A673 (cell line): ENCODE data around the gene GRID1. TPM values are rescaled to one million over a fixed set of nuclear protein-coding genes. Genes with fewer than 3 reads are reported as not detected.

Source experiments
- BruUV-seq: library from RNA; stranded (reverse); fragments of 400-500 nt; replicated peaks from 2 replicates; lab custom pipeline; 2021; lab: Mats Ljungman, UMichigan
- CTCF ChIA-PET: fragments of 300-600 bp; sonication (Branson Sonifier 250); formaldehyde crosslinking; loops from one replicate; lab custom pipeline; 2022; ENCODE audit warnings: antibody characterized with exemption; lab: Charles Lee
- POLR2A ChIA-PET: fragments of 300-600 bp; sonication (Branson Sonifier 250); formaldehyde crosslinking; loops from one replicate; lab custom pipeline; 2022; ENCODE audit warnings: antibody characterized with exemption; ENCODE audit not compliant: low non-redundant PET; lab: Charles Lee
- DNase-seq: peaks from one replicate; pipeline ENCODE4 v3.0.0-alpha.2; 2015; ENCODE audit warnings: low spot score
- H3K27ac ChIP-seq: fragments of 200-600 bp; sonication (generic); 2 replicates; pipeline ENCODE4 v1.5.1; 2016; ENCODE audit warnings: mixed run types, low read depth, mild to moderate bottlenecking, mixed read lengths, antibody characterized with exemption, low read length; ENCODE audit not compliant: poor library complexity, severe bottlenecking
- H3K27me3 ChIP-seq: fragments of 200-600 bp; sonication (generic); replicated peaks from 2 replicates; pipeline ENCODE4 v1.6.1; 2017; ENCODE audit warnings: mixed run types, low read depth, mild to moderate bottlenecking, mixed read lengths, antibody characterized with exemption, low read length; ENCODE audit not compliant: insufficient read depth, poor library complexity
- H3K36me3 ChIP-seq: fragments of 200-600 bp; sonication (generic); 2 replicates; pipeline ENCODE4 v1.6.1; 2016; ENCODE audit warnings: mixed run types, mild to moderate bottlenecking, mixed read lengths, antibody characterized with exemption, low read length; ENCODE audit not compliant: insufficient read depth, poor library complexity, severe bottlenecking
- H3K4me1 ChIP-seq: fragments of 200-600 bp; sonication (generic); 2 replicates; pipeline ENCODE4 v1.6.1; 2017; ENCODE audit warnings: mixed run types, mild to moderate bottlenecking, mixed read lengths, antibody characterized with exemption, low read length; ENCODE audit not compliant: insufficient read depth, poor library complexity, severe bottlenecking
- H3K4me3 ChIP-seq: fragments of 200-600 bp; sonication (generic); 2 replicates; pipeline ENCODE4 v1.5.1; 2016; ENCODE audit warnings: low read depth, mixed run types, mild to moderate bottlenecking, mixed read lengths, low read length; ENCODE audit not compliant: poor library complexity, severe bottlenecking
- H3K9me3 ChIP-seq: fragments of 200-600 bp; sonication (generic); 2 replicates; pipeline ENCODE4 v1.6.1; 2016; ENCODE audit warnings: mixed run types, low read depth, mild to moderate bottlenecking, mixed read lengths, antibody characterized with exemption, low read length; ENCODE audit not compliant: poor library complexity, severe bottlenecking
- EZH2 ChIP-seq: fragments of 200-600 bp; sonication (generic); IDR thresholded peaks from 2 replicates; pipeline ENCODE4 v1.6.1; 2017; ENCODE audit warnings: borderline replicate concordance, low read depth, mild to moderate bottlenecking, mixed read lengths, antibody characterized with exemption, low read length; ENCODE audit not compliant: poor library complexity, severe bottlenecking
- intact Hi-C: fragments of 100-400 bp; cut with micrococcal nuclease; formaldehyde crosslinking; loops from one replicate; pipeline ENCODE4 v1.10.0; 2022; ENCODE audit not compliant: unreplicated experiment
- total RNA-seq: library from RNA; stranded (reverse); gene quantifications from 2 replicates; pipeline ENCODE4 v1.2.3, GENCODE V29; 2021
- TF ChIP-seq, protein P1 (sequence below): fragments of 300-800, 200-600 bp; sonication (generic); conservative IDR thresholded peaks from 2 replicates; pipeline ENCODE4 v1.5.1; 2017; ENCODE audit warnings: low read depth, mild to moderate bottlenecking, antibody characterized with exemption, low read length, moderate library complexity, mixed read lengths

The GRID1 gene
- total RNA-seq, 1 experiment from 2014 or later: not detected

DNA sequence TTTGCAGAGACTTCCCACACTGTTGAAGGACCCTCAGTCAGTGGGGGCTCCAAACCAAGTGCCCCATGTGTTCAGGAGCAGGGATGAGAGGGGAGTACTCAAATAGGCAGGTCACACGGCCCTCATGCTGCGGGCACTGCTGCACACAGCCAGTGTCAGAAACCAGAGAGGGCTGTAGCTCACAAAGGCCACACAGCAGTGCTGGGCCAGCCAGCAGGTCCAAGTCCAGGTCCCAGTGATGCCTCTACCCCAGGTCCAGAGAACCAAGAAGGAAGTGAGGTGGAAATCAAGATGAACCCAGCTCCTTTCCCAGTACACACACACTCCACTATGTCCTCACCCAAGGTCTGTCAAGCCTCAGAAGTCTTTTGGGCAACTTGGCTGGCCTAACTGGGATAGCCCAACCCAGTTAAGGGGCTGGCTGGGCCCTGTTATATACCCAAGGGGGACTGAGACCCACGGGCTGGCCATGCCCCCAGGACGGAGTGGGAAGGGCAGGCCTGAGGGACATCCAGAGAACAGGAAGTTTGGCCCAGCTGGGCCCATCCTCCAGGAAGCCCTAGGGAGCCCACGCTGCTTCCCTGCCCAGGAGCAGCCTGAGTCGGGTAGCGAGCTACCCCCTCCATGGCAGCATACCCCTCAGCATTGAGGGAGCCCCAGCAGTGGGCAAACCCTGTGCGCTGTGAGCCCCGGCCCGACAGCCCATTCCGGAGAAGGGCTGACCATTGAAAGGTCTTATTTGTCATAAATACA, 24.3 kb downstream of the GRID1 start:
- TF ChIP-seq, protein P1, sequence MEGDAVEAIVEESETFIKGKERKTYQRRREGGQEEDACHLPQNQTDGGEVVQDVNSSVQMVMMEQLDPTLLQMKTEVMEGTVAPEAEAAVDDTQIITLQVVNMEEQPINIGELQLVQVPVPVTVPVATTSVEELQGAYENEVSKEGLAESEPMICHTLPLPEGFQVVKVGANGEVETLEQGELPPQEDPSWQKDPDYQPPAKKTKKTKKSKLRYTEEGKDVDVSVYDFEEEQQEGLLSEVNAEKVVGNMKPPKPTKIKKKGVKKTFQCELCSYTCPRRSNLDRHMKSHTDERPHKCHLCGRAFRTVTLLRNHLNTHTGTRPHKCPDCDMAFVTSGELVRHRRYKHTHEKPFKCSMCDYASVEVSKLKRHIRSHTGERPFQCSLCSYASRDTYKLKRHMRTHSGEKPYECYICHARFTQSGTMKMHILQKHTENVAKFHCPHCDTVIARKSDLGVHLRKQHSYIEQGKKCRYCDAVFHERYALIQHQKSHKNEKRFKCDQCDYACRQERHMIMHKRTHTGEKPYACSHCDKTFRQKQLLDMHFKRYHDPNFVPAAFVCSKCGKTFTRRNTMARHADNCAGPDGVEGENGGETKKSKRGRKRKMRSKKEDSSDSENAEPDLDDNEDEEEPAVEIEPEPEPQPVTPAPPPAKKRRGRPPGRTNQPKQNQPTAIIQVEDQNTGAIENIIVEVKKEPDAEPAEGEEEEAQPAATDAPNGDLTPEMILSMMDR: no peak
- no peak for TF ChIP-seq EZH2
- Histone ChIP-seq H3K27me3 (no peaks in the 10 kb centered on the region), H3K27ac (no peak overlapping the region), H3K9me3 (no peaks in the 10 kb centered on the region), H3K36me3 (no peaks in the 10 kb centered on the region), H3K4me3 (no peak overlapping the region), H3K4me1 (no peaks in the 10 kb centered on the region)
- CTCF ChIA-PET: no interaction called here
- intact Hi-C loops: no loop called here
- no TSS peak for BruUV-seq
- POLR2A ChIA-PET: no interaction called here
- DNase-seq: no peak

DNA sequence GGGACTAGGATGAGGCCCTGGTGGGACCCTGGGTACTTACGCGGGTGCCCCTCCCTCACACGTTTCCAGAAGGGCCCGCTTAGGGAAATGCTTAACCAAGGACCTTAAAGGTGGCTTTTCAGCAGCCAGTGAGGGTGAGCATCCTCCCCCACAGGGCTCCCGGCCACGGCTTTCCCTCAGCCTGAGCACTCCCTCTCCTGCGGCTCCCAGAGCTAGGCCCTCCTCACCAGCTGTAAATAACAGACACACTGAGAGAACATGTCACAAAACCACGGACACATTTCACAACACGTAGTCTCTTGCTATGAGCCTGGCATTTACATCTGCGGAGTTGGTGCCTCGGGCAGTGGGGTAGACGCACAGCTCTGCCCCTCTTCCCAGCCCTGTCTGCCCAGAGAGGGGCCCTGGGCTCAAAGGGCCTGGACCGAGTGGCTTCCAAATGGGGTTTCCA, 25.2 kb downstream of the GRID1 start:
- Histone ChIP-seq H3K27me3 (no peaks in the 10 kb centered on the region), H3K9me3 (no peaks in the 10 kb centered on the region), H3K36me3 (no peaks in the 10 kb centered on the region), H3K27ac (no peak overlapping the region), H3K4me1 (no peaks in the 10 kb centered on the region), H3K4me3 (no peak overlapping the region)
- no peak for TF ChIP-seq EZH2
- TF ChIP-seq, protein P1: no peak
- intact Hi-C loops: no loop called here
- DNase-seq: no peak
- ChIA-PET CTCF (no interaction called here), POLR2A (no interaction called here)
- BruUV-seq: no TSS peak

DNA sequence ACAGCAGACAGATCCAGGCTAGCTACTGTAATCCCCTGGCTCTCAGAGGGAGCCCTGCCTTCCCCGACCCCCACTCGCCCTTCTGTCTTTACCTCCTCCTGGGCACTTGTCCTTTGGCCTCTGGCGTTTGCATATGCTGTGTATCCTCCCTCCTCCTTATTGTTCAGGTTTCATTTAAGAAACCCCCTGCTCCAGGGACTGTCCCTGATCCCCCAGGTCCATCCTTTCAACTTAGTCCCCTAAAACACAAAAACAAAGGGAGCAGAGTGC, 25.7 kb downstream of the GRID1 start:
- no peak for DNase-seq
- intact Hi-C loops: no loop called here
- no peaks in the 10 kb centered on the region for H3K9me3 ChIP-seq
- H3K27ac ChIP-seq: no peak overlapping the region
- ChIA-PET POLR2A (no interaction called here), CTCF (no interaction called here)
- H3K4me1 ChIP-seq: no peaks in the 10 kb centered on the region
- no peaks in the 10 kb centered on the region for H3K27me3 ChIP-seq
- no peak overlapping the region for H3K4me3 ChIP-seq
- TF ChIP-seq, protein P1: no peak
- TF ChIP-seq EZH2: no peak
- BruUV-seq: no TSS peak
- H3K36me3 ChIP-seq: no peaks in the 10 kb centered on the region
